Sigmoid colon (tissue), 3 donors: ENCODE results near the gene RAB3A.

Experiments used
- POLR2A ChIP-seq, 2 donors: fragments of 450-650 bp; IDR thresholded peaks; one replicate each; pipeline ENCODE4 v1.6.1; 2016; ENCODE audit warnings: antibody characterized with exemption in 2 of 2, mild to moderate bottlenecking in 2 of 2, moderate library complexity in 2 of 2
- TF ChIP-seq, protein P1 (sequence below), 4 experiments: fragments of 450-650 bp in 3 of 4; fragments of 200-600 bp in 1 of 4; IDR thresholded peaks; one replicate each; pipeline ENCODE4 v1.5.1; 2016 to 2019; ENCODE audit warnings: antibody characterized with exemption in 4 of 4, mild to moderate bottlenecking in 3 of 4, moderate library complexity in 2 of 4

GRCh38 chr19:18214779-18215433 lies 11.1 kb upstream of the RAB3A start:
- TF ChIP-seq POLR2A (IDR thresholded peaks at IDR 0.05), result no peak
- TF ChIP-seq, protein P1, sequence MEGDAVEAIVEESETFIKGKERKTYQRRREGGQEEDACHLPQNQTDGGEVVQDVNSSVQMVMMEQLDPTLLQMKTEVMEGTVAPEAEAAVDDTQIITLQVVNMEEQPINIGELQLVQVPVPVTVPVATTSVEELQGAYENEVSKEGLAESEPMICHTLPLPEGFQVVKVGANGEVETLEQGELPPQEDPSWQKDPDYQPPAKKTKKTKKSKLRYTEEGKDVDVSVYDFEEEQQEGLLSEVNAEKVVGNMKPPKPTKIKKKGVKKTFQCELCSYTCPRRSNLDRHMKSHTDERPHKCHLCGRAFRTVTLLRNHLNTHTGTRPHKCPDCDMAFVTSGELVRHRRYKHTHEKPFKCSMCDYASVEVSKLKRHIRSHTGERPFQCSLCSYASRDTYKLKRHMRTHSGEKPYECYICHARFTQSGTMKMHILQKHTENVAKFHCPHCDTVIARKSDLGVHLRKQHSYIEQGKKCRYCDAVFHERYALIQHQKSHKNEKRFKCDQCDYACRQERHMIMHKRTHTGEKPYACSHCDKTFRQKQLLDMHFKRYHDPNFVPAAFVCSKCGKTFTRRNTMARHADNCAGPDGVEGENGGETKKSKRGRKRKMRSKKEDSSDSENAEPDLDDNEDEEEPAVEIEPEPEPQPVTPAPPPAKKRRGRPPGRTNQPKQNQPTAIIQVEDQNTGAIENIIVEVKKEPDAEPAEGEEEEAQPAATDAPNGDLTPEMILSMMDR (IDR thresholded peaks at IDR 0.05), result no peak
